NCI-H2227 treated with DMSO at 0.1 percent for 48 hours (cell line): ENCODE data around the gene CCL25.
"Not testable (repeated sequence)": the region's sequence is repeated elsewhere in the genome, so short reads cannot be mapped to it uniquely, and the experiment has no call there.

Experiments used
- DNase-seq: peaks from one replicate; lab custom pipeline; 2025; lab: John Stamatoyannopoulos, UW

The CCL25 gene

GRCh38 chr19:8085598-8086408, 33.2 kb downstream of the CCL25 start:
- no peak for DNase-seq

- DNase-seq = no peak
Measured at GRCh38 chr19:8086849-8087248, 34.3 kb downstream of the CCL25 start.

DNA sequence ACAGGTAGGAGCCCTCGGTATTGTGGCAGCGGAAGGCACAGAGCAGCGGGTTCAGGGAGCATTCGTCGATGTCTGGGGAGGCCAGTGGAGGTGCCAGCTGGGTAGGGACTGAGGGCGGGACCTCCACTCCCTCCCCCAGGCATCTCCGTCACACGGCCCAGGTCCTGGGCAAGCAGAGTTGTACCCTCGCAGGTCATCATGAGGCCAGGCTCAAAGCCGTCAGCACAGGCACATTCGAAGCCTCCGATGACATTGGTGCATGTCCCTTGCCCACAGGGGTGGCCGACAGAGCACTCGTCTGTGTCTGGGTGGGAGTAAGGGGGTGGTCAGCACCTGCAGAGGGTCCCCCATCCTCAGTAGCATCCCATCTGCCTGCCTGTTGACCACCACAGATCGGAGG, 35.3 kb downstream of the CCL25 start:
- no peak for DNase-seq

- DNase-seq = no peak
Measured at GRCh38 chr19:8088752-8089663, 36.4 kb downstream of the CCL25 start.

GRCh38 chr19:8089664-8090601, 37.4 kb downstream of the CCL25 start:
- DNase-seq = no peak

DNA sequence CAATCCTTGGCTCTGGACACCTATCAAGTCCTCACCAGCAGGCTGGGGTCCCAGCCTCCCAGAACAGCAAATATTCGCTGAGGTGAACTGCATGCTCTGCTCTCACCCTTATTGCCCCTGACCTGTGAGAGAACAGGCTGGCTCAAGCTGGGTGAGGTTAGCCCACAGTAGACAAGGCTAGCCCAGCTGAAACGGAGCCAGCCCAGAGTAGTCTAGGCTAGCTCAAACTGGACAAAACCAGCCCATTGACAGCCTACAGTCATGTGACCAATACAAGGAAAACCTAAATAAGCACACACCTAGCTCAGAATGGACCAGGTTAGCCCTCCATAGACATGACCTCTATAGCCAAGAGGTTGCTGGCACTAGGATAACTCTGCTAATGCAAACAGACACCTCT, 38.4 kb downstream of the CCL25 start:
- DNase-seq = no peak

- no peak for DNase-seq
Measured at GRCh38 chr19:8093740-8094139, 41.2 kb downstream of the CCL25 start.

GRCh38 chr19:8094336-8094735, 41.8 kb downstream of the CCL25 start:
- no peak for DNase-seq

- DNase-seq = no peak
Measured at GRCh38 chr19:8095354-8095886, 42.9 kb downstream of the CCL25 start.

- DNase-seq = no peak
Measured at GRCh38 chr19:8096071-8096470, 43.5 kb downstream of the CCL25 start.

DNA sequence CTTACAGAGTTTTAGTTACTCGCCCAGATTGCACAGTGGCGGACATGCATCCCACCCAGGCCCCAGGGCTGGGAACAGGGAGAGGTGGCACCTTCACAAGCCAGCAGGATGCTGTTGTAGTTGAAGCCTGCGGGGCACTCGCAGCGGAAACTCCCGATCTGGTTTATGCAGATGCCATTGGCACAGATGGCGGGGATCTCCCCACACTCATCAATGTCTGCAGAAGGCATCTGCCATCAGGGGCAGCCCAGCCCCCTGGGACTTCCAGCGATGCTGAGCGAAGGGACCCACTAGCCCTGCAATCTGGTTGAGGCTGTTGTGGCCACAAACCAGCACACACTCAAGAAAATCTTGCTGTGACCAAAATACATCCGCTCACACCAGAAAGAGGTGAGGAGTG, 44.6 kb downstream of the CCL25 start:
- no peak for DNase-seq

DNA sequence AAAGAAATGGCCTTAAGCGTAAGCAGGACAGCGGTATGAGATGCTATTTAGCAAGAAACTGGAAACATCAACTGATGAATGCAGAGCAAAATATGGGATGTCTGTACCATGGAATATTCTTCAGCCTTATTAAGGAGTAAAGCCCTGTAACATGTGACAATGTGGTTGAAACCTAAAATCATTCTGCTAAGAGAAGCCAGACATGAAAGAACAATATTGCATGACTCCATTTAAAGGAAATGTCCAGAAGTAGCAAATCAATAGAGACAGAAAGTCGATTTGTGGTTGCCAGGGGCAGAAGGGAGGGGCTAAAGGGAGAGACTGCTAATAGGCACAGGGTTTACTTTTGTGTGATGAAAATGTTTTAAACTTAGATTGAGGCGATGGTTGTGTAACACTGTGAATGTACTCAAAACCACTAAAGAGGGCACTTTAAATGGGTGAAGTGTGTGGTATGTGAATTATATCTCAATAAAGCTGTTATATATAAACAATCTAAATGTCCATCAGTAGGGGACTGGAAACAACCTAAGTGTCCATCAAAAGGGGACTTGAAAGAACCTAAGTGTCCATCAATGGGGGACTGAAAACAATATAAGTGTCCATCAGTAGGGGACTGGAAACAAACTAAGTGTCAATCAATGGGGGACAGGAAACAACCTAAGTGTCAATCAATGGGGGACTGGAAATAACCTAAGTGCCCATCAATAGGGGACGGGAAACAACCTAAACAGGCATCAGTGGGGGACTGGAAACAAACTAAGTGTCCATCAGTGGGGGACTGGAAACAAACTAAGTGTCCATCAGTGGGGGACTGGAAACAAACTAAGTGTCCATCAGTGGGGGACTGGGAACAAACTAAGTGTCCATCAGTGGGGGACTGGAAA, 45.4 kb downstream of the CCL25 start:
- DNase-seq = no peak

- DNase-seq = no peak
Measured at GRCh38 chr19:8101311-8101710, 48.8 kb downstream of the CCL25 start.

- DNase-seq = not testable (repeated sequence)
Measured at GRCh38 chr19:8101910-8102309, 49.4 kb downstream of the CCL25 start.

DNA sequence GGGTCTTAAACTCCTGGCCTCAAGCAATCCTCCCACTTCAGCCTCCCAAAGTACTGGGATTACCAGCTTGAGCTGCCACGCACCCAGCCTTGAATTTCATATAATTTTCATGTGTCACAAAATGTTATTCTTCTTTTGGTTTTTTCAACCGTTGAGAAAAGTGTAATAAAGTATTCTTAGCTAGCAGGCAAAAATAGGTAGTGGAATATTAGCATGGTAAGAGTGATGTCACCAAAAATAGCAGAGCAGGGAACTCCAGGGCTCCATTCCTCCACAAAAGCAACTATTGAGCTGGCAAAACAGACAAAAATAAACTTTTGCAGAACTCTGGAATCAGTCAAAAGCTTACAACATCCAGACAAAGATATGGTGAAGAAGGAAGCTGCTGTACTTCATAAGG, 52.9 kb downstream of the CCL25 start:
- DNase-seq = no peak

DNA sequence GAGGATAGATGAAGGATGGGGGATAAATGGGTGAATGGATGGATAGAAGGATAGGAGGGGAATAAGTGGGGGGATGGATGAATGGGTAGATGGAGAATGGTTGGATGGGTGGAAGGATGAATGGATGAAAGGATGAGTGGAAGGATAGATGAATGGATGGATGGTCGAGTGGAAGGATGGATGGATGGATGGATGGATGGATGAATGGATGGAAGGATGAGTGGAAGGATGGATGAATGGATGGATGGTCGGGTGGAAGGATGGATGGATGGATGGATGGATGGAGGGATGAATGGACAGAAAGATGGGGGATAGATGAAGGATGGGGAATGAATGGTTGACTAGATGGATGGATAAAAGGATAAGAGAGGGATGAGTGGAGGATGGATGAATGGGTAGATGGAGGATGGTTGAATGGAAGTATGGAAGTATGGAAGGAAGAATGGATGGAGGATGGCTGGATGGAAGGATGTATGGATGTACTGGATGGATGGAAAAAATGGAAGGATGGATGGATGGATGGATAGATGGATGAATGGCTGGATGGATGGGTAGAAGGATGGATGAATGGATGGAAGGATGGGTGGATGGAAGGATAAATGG, 54.8 kb downstream of the CCL25 start:
- no peak for DNase-seq

DNA sequence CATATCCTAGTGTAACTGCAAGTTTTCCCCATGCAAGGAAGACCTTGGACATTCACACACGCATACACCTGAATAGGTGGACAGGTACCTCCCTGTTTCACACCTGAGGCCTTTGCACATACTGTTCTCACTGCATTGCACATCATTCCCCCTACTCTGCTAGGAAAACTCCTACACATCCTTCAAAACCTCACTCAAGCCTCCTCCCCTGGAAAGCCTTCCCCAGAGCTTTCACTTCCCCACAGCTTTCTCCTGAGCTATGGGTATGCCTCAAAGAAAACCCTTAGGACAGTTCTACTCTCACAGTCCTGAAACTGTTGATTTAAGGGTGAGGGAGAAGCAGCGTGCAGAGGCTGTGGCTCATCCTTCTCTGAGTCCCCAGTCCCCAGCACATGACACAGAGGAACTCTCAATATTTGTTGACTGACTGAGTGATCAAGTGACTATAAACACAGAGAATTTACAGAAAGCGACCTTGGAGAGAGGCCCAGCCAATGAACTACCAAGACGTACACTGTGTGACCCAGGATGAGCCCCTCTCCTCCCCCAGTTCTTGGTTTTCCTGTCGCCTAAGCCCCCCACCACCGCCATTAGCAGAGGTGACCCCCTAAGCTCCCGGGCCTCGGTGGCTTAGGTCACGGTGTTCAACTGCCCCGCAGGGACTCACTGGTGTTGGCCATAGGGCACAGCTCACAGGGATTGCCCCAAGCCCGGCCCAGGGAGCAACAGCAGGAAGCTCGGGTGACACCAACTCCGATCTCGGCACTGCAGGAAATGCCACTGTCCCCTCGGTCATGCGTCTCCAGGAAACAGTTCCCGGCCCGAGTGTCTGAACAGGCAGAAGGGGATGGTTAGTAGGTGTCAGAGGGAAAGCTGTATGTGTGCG, 56.2 kb downstream of the CCL25 start:
- no peak for DNase-seq

GRCh38 chr19:8109455-8109854, 56.9 kb downstream of the CCL25 start:
- no peak for DNase-seq
